ENCODE data around the gene NCOR1.

NCOR1 gene

GRCh38 chr17:15999974-16000827 is 215.1 kb downstream of the NCOR1 start:
- TF ChIP-seq EZH2phosphoT487 (IDR thresholded peaks at IDR 0.05; ENCODE audit: low read depth) (no peak), CTCF (IDR thresholded peaks at IDR 0.05; ENCODE audit: low read depth, low read length) (no peak)
- H2AFZ ChIP-seq (ENCODE audit: low read depth, low read length): peak overlapping the region; percentile 41; the same call in 1 of the 2 replicates
- H3K4me1 ChIP-seq (ENCODE audit: low read length): peaks cover 14% of the 10 kb centered on the region
- 0 out of 2 replicates have a peak, but pooled peaks cover 3% of the 10 kb centered on the region for H3K9me3 ChIP-seq (ENCODE audit: insufficient read depth, low read length)
- peaks cover 28% of the 10 kb centered on the region for H3K79me2 ChIP-seq (ENCODE audit: low read length)
- peak overlapping the region; percentile 73 for H3K4me2 ChIP-seq (ENCODE audit: low read length)
- H3K9ac ChIP-seq (ENCODE audit: low read length): peak overlapping the region; percentile 85
- H4K20me1 ChIP-seq (ENCODE audit: insufficient read depth, low read length): peaks cover 7% of the 10 kb centered on the region; the same call in 1 of the 2 replicates
- peaks cover 21% of the 10 kb centered on the region for H3K36me3 ChIP-seq (replicated peaks; ENCODE audit: low read depth, low read length)
- H3K27ac ChIP-seq (ENCODE audit: low read length): peak overlapping the region; percentile 59
- peak overlapping the region; percentile 98 for H3K4me3 ChIP-seq (ENCODE audit: low read length)
- H3K27me3 ChIP-seq (ENCODE audit: low read depth, low read length): no peaks in the 10 kb centered on the region

GRCh38 chr17:15999141-15999973 is 216.0 kb downstream of the NCOR1 start, which contains the start of the genes TTC19 and ZSWIM7:
TSS of gene TTC19 (plus strand) at chr17:15999824. CDS start at chr17:15999849, 25 bp downstream.
TSS of gene ZSWIM7 (minus strand) at chr17:15999704. CDS start at chr17:15999594, 110 bp downstream.
- Histone ChIP-seq H3K36me3 (replicated peaks; ENCODE audit: low read depth, low read length) (peaks cover 21% of the 10 kb centered on the region), H3K79me2 (ENCODE audit: low read length) (peaks cover 28% of the 10 kb centered on the region), H3K4me1 (ENCODE audit: low read length) (peaks cover 14% of the 10 kb centered on the region), H3K27ac (ENCODE audit: low read length) (peak within 1 kb of the TSS; percentile 59), H3K9me3 (ENCODE audit: insufficient read depth, low read length) (0 out of 2 replicates have a peak, but pooled peaks cover 3% of the 10 kb centered on the region), H2AFZ (ENCODE audit: low read depth, low read length) (peak within 1 kb of the TSS; percentile 79; the same call in 1 of the 2 replicates), H3K9ac (ENCODE audit: low read length) (peak within 1 kb of the TSS; percentile 85), H3K27me3 (ENCODE audit: low read depth, low read length) (no peaks in the 10 kb centered on the region), H3K4me3 (ENCODE audit: low read length) (peak within 1 kb of the TSS; percentile 98), H4K20me1 (ENCODE audit: insufficient read depth, low read length) (peaks cover 7% of the 10 kb centered on the region; the same call in 1 of the 2 replicates), H3K4me2 (ENCODE audit: low read length) (peak within 1 kb of the TSS; percentile 73)
- no peak for TF ChIP-seq EZH2phosphoT487 (IDR thresholded peaks at IDR 0.05; ENCODE audit: low read depth)
- TF ChIP-seq CTCF (IDR thresholded peaks at IDR 0.05; ENCODE audit: low read depth, low read length): no peak

GRCh38 chr17:15998031-15998562 is 217.2 kb downstream of the NCOR1 start:
- Histone ChIP-seq H3K4me1 (ENCODE audit: low read length) (peaks cover 14% of the 10 kb centered on the region), H3K79me2 (ENCODE audit: low read length) (peaks cover 28% of the 10 kb centered on the region), H3K36me3 (replicated peaks; ENCODE audit: low read depth, low read length) (peaks cover 21% of the 10 kb centered on the region), H3K9ac (ENCODE audit: low read length) (no peak overlapping the region), H3K27me3 (ENCODE audit: low read depth, low read length) (no peaks in the 10 kb centered on the region), H4K20me1 (ENCODE audit: insufficient read depth, low read length) (peaks cover 7% of the 10 kb centered on the region; the same call in 1 of the 2 replicates), H3K4me3 (ENCODE audit: low read length) (peak overlapping the region; percentile 98; the same call in 1 of the 2 replicates), H3K4me2 (ENCODE audit: low read length) (peak overlapping the region; percentile 73), H3K27ac (ENCODE audit: low read length) (no peak overlapping the region), H3K9me3 (ENCODE audit: insufficient read depth, low read length) (0 out of 2 replicates have a peak, but pooled peaks cover 3% of the 10 kb centered on the region), H2AFZ (ENCODE audit: low read depth, low read length) (no peak overlapping the region)
- no peak for TF ChIP-seq CTCF (IDR thresholded peaks at IDR 0.05; ENCODE audit: low read depth, low read length)
- TF ChIP-seq EZH2phosphoT487 (IDR thresholded peaks at IDR 0.05; ENCODE audit: low read depth): no peak
